Peyer's patch (tissue), 4 donors: ENCODE results near the gene RSPRY1.

Source experiments
- POLR2A ChIP-seq, 2 donors: fragments of 450-650 bp; IDR thresholded peaks; one replicate each; pipeline ENCODE4 v1.5.1; 2017; ENCODE audit warnings: antibody characterized with exemption in 2 of 2, mild to moderate bottlenecking in 2 of 2, moderate library complexity in 2 of 2
- TF ChIP-seq, protein P1 (sequence below), 6 experiments: fragments of 450-650 bp in 4 of 6; fragments of 200-600 bp in 2 of 6; sonication (generic) in 1 of 6; IDR thresholded peaks; one replicate each; pipeline ENCODE4 v1.5.1; 2017 to 2019; ENCODE audit warnings: antibody characterized with exemption in 6 of 6, mild to moderate bottlenecking in 3 of 6, moderate library complexity in 1 of 6

DNA sequence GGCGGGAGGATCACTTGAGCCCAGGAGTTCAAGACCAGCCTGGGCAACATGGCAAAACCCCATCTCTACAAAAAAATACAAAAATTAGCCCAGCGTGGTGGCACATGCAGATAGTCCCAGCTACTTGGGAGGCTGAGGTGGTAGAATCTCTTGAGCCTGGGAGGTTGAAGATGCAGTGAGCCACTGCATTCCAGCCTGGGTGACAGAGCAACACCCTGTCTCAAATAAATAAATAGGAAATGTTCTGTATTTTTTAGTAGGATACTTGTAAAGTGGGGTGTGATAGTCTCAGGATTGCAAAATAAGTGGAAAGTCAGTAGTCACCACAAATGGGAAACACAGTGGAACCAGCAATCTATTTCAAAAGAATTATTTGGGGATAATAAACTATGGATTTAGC lies 4.0 kb downstream of the RSPRY1 start:
- TF ChIP-seq, protein P1, sequence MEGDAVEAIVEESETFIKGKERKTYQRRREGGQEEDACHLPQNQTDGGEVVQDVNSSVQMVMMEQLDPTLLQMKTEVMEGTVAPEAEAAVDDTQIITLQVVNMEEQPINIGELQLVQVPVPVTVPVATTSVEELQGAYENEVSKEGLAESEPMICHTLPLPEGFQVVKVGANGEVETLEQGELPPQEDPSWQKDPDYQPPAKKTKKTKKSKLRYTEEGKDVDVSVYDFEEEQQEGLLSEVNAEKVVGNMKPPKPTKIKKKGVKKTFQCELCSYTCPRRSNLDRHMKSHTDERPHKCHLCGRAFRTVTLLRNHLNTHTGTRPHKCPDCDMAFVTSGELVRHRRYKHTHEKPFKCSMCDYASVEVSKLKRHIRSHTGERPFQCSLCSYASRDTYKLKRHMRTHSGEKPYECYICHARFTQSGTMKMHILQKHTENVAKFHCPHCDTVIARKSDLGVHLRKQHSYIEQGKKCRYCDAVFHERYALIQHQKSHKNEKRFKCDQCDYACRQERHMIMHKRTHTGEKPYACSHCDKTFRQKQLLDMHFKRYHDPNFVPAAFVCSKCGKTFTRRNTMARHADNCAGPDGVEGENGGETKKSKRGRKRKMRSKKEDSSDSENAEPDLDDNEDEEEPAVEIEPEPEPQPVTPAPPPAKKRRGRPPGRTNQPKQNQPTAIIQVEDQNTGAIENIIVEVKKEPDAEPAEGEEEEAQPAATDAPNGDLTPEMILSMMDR (IDR thresholded peaks at IDR 0.05) = no peak
- no peak for TF ChIP-seq POLR2A (IDR thresholded peaks at IDR 0.05)
